Fibroblast of pulmonary artery (primary cell): ENCODE data around the gene RPTOR.

Experiments used
- DNase-seq: peaks from one replicate; pipeline ENCODE4 v3.0.0-alpha.2; 2010; ENCODE audit warnings: low read depth
- H3K4me3 ChIP-seq: replicated peaks from 2 replicates; pipeline ENCODE4 v1.5.1; 2011; ENCODE audit warnings: low read depth, mild to moderate bottlenecking, control low read depth, low read length, moderate library complexity
- CTCF ChIP-seq: IDR thresholded peaks from 2 replicates; pipeline ENCODE4 v1.5.1; 2011; ENCODE audit warnings: mild to moderate bottlenecking, control low read depth, low read length, inconsistent platforms; ENCODE audit errors: missing control alignments

Gene RPTOR

GRCh38 chr17:80855948-80856862, 311.6 kb downstream of the RPTOR start:
- no peak overlapping the region for H3K4me3 ChIP-seq
- peak; percentile 95 for DNase-seq
- TF ChIP-seq CTCF: no peak

- no peak for DNase-seq
- TF ChIP-seq CTCF: no peak
- H3K4me3 ChIP-seq: no peak overlapping the region
Observed at GRCh38 chr17:80856863-80857755, 312.5 kb downstream of the RPTOR start.

- no peak for TF ChIP-seq CTCF
- no peak overlapping the region for H3K4me3 ChIP-seq
- no peak for DNase-seq
Observed at GRCh38 chr17:80857756-80858171, 313.1 kb downstream of the RPTOR start.

- TF ChIP-seq CTCF: no peak
- H3K4me3 ChIP-seq: no peak overlapping the region
- DNase-seq: no peak
Observed at GRCh38 chr17:80858301-80859001, 313.8 kb downstream of the RPTOR start.

- peak; percentile 34 for TF ChIP-seq CTCF
- DNase-seq: peak; percentile 87
- no peak overlapping the region for H3K4me3 ChIP-seq
Observed at GRCh38 chr17:80859002-80859941, 314.6 kb downstream of the RPTOR start.
